Hematopoietic multipotent progenitor cell treated with erythropoietin and hydrocortisone succinate and interleukin-3 and kit ligand, for 4 days (in vitro differentiated cells): ENCODE data around the gene C1QTNF9B.
"Not testable (repeated sequence)": the region's sequence is repeated elsewhere in the genome, so short reads cannot be mapped to it uniquely, and the experiment has no call there.

Experiments used
- DNase-seq: peaks from one replicate; pipeline ENCODE4 v3.0.0-alpha.2; 2015

The C1QTNF9B gene

DNA sequence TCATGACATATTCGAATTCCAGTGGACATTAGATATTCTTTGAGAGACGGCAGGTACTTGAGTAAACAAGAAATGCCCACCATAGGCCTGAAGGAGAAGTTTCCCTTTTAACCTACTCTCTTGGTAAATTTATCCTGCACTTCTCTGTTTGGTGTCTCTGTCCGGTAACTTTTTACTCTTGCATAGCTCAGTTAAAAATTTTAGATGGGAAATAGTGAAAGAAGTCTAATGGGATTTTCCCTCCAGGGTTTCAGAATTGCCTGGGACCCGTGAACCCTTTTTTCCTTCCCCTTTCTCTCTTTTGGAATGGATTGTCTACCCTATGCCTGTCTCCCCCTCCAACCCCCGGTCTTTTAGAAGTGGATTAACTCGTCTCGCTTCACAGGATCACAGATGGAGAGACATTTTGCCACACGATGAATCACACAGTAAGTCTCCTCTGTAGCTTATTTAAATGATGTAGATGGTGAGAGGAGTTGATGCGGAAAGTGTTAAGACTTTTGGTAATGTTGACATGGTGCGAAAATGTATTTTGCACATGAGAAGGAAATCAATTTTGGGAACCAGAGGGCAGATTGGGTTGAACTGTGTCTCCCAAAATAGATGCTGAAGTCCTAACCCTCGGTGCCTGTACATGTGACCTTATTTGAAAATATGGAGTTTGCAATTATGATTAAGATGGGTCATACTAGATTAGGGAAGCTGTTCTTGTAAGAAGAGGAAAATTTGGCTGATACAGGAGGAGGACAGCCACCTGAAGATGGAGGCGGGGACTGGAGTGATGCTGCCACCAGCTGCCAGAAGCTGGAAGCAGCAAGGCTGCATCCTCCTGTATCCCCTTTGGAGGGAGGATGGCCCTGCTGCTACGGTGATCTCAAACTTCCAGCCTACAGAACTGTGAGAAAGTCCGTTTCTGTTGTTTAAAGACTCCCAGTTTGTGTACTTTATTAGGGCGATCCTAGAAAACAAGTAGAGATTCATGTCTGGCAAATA, 7.4 kb downstream of the C1QTNF9B start:
- DNase-seq = no peak

- peak; percentile 98 for DNase-seq
Measured at GRCh38 chr13:23888658-23889614, 8.4 kb downstream of the C1QTNF9B start, which contains the start of gene MIPEP. Gene MIPEP (minus strand): TSS chr13:23889400. CDS start chr13:23889320, 80 bp downstream.

DNA sequence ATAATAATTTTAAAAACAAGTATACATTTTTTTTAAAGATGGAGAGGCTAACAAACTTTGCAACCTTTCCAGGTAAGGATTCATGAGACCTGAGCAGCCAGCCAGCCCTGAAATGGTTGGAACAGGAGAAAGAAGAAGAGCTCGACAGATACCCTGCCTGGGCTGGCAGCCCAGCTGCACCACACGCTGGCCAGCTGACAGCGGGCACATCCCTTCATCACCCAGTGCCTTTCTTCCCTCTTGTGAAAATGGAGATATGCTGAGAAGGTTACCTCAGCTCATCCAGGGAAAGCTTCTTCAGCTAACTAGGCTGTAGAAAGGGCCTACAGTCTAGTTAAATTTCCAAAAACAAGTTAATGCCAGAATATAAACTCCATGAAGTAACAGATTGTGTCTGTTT, 12.9 kb downstream of the C1QTNF9B start:
- not testable (repeated sequence) for DNase-seq

DNA sequence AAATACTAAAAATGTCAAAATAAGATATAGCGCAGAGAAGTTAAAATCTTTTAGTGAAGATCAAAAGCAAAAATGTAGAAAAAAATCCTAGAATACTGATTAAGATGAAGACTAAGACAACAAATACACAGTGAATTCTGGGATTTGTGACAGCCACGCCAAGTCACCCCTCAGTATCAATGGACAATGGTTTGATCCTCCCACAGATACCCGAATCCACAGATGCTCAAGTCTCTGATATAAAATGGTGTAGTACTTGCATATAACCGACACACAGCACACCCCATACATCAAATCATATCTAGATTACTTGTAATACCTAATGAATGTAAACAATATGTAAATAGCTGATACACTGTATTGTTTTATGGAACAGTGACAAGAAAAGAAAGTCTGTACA, 14.0 kb downstream of the C1QTNF9B start:
- no peak for DNase-seq

GRCh38 chr13:23881402-23881800, 15.9 kb downstream of the C1QTNF9B start:
- DNase-seq = not testable (repeated sequence)

DNA sequence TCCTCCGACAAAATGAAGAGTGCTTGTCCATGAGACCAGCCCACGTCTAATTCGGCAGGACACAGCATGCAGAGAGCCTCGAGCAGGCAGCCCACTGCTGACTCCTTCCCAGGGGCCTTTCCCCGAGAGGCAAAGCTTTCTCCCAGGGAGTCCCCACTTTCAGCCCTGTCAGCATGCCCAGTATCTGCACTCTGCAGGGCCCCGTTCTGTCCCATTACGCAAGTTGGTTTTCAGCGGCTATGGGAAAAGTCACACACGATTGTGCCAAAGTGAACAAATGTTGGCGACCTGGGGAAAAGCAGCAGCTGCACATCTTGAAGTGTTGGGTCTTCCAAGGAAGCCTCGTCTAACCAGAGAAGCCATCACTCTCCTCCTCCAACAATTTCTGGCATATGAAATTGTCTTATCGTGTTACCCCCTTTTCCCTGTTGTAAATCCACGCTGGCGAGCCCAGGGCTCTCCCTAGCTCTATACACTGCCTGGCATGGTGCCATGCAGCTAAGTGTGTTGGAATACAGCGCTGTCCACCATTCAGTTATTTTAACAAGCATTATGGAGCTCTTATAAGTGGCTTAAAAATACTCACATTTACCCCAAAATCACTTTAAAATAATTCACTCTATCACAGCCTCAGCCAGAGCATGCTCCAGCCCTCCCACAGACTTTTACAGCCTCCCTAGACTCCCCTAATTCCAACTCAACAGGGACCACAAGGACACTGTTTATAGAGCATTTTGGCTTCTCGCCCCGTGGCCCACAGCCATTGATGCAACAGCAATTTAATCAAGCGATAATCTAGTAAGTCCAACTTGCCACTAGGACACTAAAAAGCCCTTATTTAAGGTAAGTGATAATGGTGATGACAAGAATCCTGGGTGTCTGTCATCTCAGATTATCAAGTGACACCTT, 16.6 kb downstream of the C1QTNF9B start:
- DNase-seq = not testable (repeated sequence)

GRCh38 chr13:23877286-23877685, 20.0 kb downstream of the C1QTNF9B start:
- DNase-seq = no peak

- DNase-seq = peak; percentile 66
Measured at GRCh38 chr13:23876265-23876664, 21.0 kb downstream of the C1QTNF9B start.

DNA sequence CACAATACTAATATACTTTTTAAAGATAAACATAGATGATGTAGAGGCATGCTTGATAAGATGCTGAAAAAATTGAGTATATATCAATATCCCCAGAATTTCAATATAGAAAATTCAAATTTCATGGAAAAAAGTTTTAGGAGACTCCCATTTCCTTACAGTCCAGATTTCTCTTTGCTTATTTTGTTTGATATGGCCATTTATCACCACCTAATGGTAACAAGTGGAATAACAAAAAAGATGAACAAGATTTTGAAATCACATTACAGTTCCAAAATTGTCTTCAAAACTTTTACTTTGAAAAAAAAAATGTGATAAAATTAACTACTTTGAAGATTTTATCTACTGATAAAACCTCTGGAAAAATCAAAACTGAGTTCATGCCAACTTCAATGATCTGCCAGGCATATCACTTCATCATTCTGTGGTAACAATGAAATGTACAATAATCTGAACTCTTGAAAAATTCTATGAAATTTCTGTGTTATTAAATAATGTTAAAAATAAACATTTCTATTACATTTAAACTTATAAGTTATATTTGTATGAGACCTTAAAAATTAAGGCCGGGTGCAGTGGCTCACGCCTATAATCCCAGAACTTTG, 25.6 kb downstream of the C1QTNF9B start:
- DNase-seq = peak; percentile 47

- peak; percentile 47 for DNase-seq
Measured at GRCh38 chr13:23870356-23871140, 26.8 kb downstream of the C1QTNF9B start.

DNA sequence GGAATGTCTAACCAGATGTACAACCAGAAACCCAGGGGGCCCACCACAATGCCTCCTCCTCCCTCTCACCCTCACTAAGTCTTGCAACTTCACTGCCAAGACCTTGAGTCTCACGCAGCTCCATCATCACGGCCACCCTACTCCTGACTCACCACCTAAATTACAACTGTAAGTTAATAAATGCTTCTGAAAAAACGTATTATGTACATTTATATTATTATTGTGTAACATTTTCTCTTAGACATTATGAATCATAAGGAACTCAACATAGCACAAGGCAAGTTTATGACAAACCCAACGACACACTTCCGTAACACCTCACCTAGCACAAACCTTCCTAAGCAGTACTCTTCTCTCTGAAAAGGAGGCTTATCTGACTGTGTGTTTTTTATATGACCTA, 28.8 kb downstream of the C1QTNF9B start:
- DNase-seq = no peak

DNA sequence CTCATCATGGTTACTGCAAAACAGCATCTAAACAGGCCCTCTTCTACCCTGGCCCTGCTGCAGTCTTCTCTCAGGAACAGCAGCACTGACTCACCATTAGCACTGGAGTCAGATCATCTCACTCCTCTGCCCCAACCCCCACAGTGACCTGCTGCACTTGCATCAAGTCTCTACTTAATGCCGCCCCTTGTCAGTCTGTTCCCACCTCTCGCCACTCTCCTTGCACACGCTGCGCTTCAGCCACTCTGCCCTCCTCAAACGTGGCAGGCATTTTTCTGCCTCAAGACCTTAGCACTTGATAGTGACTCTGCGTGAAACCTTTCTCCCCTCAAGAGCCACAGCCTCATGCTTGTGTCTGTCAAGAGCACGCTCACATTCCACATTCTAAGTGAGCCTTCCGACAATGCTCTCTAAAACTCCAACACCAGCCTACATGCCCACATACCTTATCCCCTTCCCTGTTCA, 30.2 kb downstream of the C1QTNF9B start:
- DNase-seq = peak; percentile 34

DNA sequence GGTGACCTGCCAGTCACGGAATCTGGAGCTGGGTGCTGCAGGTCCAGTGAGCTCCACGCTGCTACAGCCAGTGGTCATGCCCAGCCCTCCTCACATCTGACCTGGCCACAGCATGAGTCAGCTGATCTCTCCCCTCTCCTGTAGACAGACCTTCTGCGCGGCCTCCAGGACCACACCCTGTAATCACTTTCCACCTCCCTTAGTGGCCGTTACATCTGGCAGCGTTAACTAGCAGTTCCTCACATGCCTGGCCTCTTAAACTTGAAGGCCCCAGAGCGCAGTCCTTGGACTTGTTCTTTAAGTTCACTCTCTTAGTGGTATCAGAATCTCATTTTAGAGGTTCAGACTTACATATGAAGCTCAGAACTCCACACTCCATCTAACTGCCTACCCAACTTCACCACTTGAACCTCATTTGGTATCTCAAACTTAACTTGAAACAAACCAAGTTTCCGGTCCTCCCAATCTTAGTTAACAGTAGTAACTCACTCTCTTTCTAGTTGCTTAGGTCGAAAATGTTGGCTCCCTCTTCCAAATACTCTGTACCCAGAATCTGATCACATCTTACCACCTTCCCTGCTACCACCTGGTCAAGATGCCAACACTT, 30.8 kb downstream of the C1QTNF9B start:
- peak; percentile 81 for DNase-seq

DNA sequence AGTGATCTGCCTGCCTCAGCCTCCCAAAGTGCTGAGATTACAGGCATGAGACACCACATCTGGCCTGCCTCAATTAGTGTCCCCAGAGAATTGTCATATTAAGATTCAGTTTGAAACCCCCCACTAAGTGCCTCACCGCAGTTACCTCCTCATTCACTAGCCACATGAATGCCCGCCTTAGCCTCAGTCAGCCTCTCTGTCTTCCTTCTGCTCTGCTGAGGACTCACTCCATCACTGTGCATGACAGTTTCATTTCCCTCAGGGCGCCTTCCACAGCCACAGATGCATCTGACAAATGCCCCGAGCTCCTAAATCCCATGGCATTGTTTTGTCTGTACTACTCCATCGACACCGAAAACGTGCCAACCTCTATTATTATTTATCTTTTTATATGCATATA, 31.4 kb downstream of the C1QTNF9B start:
- no peak for DNase-seq

- peak; percentile 79 for DNase-seq
Measured at GRCh38 chr13:23865026-23865425, 32.3 kb downstream of the C1QTNF9B start.

- no peak for DNase-seq
Measured at GRCh38 chr13:23861310-23861709, 36.0 kb downstream of the C1QTNF9B start.

GRCh38 chr13:23859904-23860303, 37.4 kb downstream of the C1QTNF9B start:
- peak; percentile 84 for DNase-seq

- no peak for DNase-seq
Measured at GRCh38 chr13:23859455-23859854, 37.8 kb downstream of the C1QTNF9B start.

- no peak for DNase-seq
Measured at GRCh38 chr13:23858546-23858945, 38.8 kb downstream of the C1QTNF9B start.
